Fibroblast of lung (primary cell): ENCODE data around the gene MSH6. TPM values are rescaled to one million over a fixed set of nuclear protein-coding genes. Genes with fewer than 3 reads are reported as not detected.
A peak's percentile ranks its signal among the peaks of the same experiment; 100 is the strongest.

Experiments
- DNase-seq, 2 donors: peaks; one replicate each; pipeline versions ENCODE4 v3.0.0 to v3.0.0-alpha.2; 2010; ENCODE audit warnings: low read depth in 2 of 2
- H2AFZ ChIP-seq: 2 replicates; pipeline ENCODE4 v1.5.1; 2012; ENCODE audit warnings: low read length, control low read depth, inconsistent platforms
- H3K27ac ChIP-seq: 2 replicates; pipeline ENCODE4 v1.5.1; 2011; ENCODE audit warnings: low read length, control low read depth; ENCODE audit not compliant: insufficient read depth
- H3K27me3 ChIP-seq: 2 replicates; pipeline ENCODE4 v1.5.1; 2011; ENCODE audit warnings: mild to moderate bottlenecking, low read length; ENCODE audit not compliant: control insufficient read depth, insufficient read depth
- H3K36me3 ChIP-seq: 2 replicates; pipeline ENCODE4 v1.5.1; 2011; ENCODE audit warnings: low read length; ENCODE audit not compliant: control insufficient read depth, insufficient read depth
- H3K4me1 ChIP-seq: 2 replicates; pipeline ENCODE4 v1.5.1; 2011; ENCODE audit warnings: low read length; ENCODE audit not compliant: control insufficient read depth, insufficient read depth; ENCODE audit errors: extremely low read depth
- H3K4me2 ChIP-seq: 2 replicates; pipeline ENCODE4 v1.5.1; 2011; ENCODE audit warnings: low read length, control low read depth; ENCODE audit not compliant: insufficient read depth; ENCODE audit errors: extremely low read depth
- H3K4me3 ChIP-seq, 4 experiments: fragments of 200-600 bp in 1 of 4; sonication (generic) in 1 of 4; replicated peaks in 1 of 4; 2 replicates each; pipeline ENCODE4 v1.5.1; 2011 to 2016; ENCODE audit warnings: low read length in 4 of 4, low read depth in 3 of 4, mild to moderate bottlenecking in 3 of 4, control low read depth in 2 of 4, inconsistent platforms in 1 of 4, mixed read lengths in 1 of 4; ENCODE audit not compliant: insufficient read depth in 1 of 4; ENCODE audit errors: control extremely low read depth in 1 of 4
- H3K79me2 ChIP-seq: 2 replicates; pipeline ENCODE4 v1.5.1; 2012; ENCODE audit warnings: mild to moderate bottlenecking, low read length, inconsistent platforms; ENCODE audit not compliant: control insufficient read depth, insufficient read depth
- H3K9ac ChIP-seq: 2 replicates; pipeline ENCODE4 v1.5.1; 2011; ENCODE audit warnings: mild to moderate bottlenecking, low read length, control low read depth; ENCODE audit not compliant: insufficient read depth
- H3K9me3 ChIP-seq: 2 replicates; pipeline ENCODE4 v1.5.1; 2012; ENCODE audit warnings: low read depth, low read length; ENCODE audit not compliant: control insufficient read depth, insufficient read depth
- H4K20me1 ChIP-seq: 2 replicates; pipeline ENCODE4 v1.5.1; 2011; ENCODE audit warnings: low read length; ENCODE audit not compliant: control insufficient read depth, insufficient read depth; ENCODE audit errors: extremely low read depth
- EZH2 ChIP-seq: IDR thresholded peaks from 2 replicates; pipeline ENCODE4 v1.5.1; 2012; ENCODE audit warnings: low read length, control low read depth, mild to moderate bottlenecking; ENCODE audit errors: missing control alignments
- polyA plus RNA-seq, 2 donors: library from polyadenylated mRNA; depleted of rRNA in 1 of 2; stranded (reverse) in 1 of 2; unstranded in 1 of 2; fragments of >200 nt; gene quantifications; 2 replicates each; pipeline ENCODE4 v1.2.1, GENCODE V29; 2011 to 2012; ENCODE audit warnings: missing spikeins in 1 of 2
- total RNA-seq: library from RNA; depleted of rRNA; stranded (reverse); fragments of >200 nt; gene quantifications from 2 replicates; pipeline ENCODE4 v1.2.1, GENCODE V29; 2014
- TF ChIP-seq, protein P1 (sequence below), 2 donors: IDR thresholded peaks in 1 of 2; conservative IDR thresholded peaks in 1 of 2; 1 replicate in 1 of 2; 2 replicates in 1 of 2; pipeline ENCODE4 v1.5.1; 2011 to 2012; ENCODE audit warnings: low read length in 2 of 2, control low read depth in 1 of 2, inconsistent platforms in 1 of 2, low read depth in 1 of 2, mild to moderate bottlenecking in 1 of 2

The MSH6 gene
- total and polyA plus RNA-seq, 2 donors (not counting 1 experiment from before 2014, with no cell fraction given): 29.4 to 37.9 TPM

DNA sequence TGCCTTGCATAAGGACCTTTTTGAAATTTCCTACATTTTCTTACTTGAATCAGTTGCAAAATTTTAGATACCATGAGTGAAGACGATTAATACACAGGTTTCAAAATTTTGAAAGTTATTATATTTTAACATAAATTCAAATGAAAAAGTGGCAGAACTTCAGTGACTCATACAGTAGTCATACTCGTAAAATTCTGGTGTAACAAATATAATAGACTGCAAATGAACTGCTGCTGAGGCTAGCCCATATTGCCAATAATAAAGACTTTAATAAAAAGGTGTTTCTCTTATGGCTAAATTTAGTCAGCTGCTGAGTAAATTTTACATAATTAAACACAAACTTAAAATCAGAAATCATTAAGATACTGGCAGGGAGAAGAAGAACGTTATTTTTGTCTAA, 36.9 kb downstream of the MSH6 start:
- peak in 1 of 2 donors; percentile 34 for DNase-seq
- no peak overlapping the region for H2AFZ ChIP-seq
- H3K27me3 ChIP-seq: no peaks in the 10 kb centered on the region
- no peak overlapping the region for H3K9ac ChIP-seq
- no peak overlapping the region for H3K4me2 ChIP-seq
- no peaks in the 10 kb centered on the region for H4K20me1 ChIP-seq
- H3K36me3 ChIP-seq: peaks cover 3% of the 10 kb centered on the region
- TF ChIP-seq, protein P1, sequence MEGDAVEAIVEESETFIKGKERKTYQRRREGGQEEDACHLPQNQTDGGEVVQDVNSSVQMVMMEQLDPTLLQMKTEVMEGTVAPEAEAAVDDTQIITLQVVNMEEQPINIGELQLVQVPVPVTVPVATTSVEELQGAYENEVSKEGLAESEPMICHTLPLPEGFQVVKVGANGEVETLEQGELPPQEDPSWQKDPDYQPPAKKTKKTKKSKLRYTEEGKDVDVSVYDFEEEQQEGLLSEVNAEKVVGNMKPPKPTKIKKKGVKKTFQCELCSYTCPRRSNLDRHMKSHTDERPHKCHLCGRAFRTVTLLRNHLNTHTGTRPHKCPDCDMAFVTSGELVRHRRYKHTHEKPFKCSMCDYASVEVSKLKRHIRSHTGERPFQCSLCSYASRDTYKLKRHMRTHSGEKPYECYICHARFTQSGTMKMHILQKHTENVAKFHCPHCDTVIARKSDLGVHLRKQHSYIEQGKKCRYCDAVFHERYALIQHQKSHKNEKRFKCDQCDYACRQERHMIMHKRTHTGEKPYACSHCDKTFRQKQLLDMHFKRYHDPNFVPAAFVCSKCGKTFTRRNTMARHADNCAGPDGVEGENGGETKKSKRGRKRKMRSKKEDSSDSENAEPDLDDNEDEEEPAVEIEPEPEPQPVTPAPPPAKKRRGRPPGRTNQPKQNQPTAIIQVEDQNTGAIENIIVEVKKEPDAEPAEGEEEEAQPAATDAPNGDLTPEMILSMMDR (conservative IDR thresholded peaks at IDR 0.05 in 1 of 2, IDR thresholded peaks at IDR 0.05 in 1 of 2; ENCODE audit: low read depth in 1 of 2, low read length in 2 of 2): no peak
- TF ChIP-seq EZH2: no peak
- H3K79me2 ChIP-seq: no peaks in the 10 kb centered on the region
- no peak overlapping the region for H3K27ac ChIP-seq
- H3K9me3 ChIP-seq: no peaks in the 10 kb centered on the region
- no peak overlapping the region for H3K4me3 ChIP-seq
- H3K4me1 ChIP-seq: peaks cover 4% of the 10 kb centered on the region

DNA sequence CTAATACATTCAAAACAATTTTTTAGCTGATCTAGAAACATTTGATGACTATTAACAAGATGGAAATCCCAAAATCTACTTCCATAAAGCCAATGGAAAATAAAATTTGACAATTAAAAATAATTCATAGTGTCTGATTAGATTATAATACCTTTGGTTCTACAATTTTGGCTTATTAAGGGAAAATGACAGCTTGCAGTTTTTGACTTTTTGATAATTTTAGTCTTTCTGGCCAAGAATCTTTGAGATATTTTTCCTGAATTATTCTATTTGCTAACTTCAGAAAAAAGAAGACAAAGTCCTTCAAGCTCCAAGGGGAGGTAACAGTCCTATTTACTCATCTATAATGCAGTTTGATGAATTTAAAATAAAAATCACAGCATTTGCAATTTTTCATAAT, 39.6 kb downstream of the MSH6 start:
- H4K20me1 ChIP-seq: no peaks in the 10 kb centered on the region
- no peaks in the 10 kb centered on the region for H3K9me3 ChIP-seq
- no peak overlapping the region for H3K27ac ChIP-seq
- H3K9ac ChIP-seq: no peak overlapping the region
- H3K36me3 ChIP-seq: peaks cover 4% of the 10 kb centered on the region
- DNase-seq: no peak
- peaks cover 4% of the 10 kb centered on the region for H3K4me1 ChIP-seq
- H3K79me2 ChIP-seq: no peaks in the 10 kb centered on the region
- no peak overlapping the region for H3K4me3 ChIP-seq
- no peak overlapping the region for H3K4me2 ChIP-seq
- H3K27me3 ChIP-seq: no peaks in the 10 kb centered on the region
- TF ChIP-seq, protein P1 (conservative IDR thresholded peaks at IDR 0.05 in 1 of 2, IDR thresholded peaks at IDR 0.05 in 1 of 2; ENCODE audit: low read depth in 1 of 2, low read length in 2 of 2): no peak
- no peak for TF ChIP-seq EZH2
- H2AFZ ChIP-seq: no peak overlapping the region

DNA sequence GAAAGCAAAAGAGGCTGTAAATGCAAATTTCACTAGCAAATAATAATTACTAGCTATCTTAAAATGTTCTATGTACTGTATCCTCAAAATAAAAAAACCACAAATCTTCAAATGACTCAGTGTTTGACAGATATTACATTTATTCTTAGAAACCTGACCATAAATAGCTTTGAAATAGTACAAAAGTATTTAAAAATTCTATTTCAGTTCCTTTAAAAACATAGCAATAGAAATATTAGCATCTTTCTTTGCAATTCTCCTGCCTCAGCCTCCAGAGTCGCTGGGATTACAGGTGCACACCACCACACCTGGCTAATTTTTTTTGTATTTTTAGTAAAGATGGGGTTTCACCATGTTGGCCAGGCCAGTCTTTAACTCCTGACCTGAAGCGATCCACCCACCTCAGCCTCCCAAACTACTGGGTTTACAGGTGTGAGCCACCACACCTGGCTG, 50.6 kb downstream of the MSH6 start:
- Histone ChIP-seq H3K27ac (no peak overlapping the region), H4K20me1 (no peaks in the 10 kb centered on the region), H3K4me2 (no peak overlapping the region), H3K4me1 (no peaks in the 10 kb centered on the region), H2AFZ (no peak overlapping the region), H3K27me3 (no peaks in the 10 kb centered on the region), H3K79me2 (no peaks in the 10 kb centered on the region), H3K9ac (no peak overlapping the region), H3K36me3 (peaks cover 3% of the 10 kb centered on the region), H3K9me3 (no peaks in the 10 kb centered on the region), H3K4me3 (no peak overlapping the region)
- no peak for TF ChIP-seq EZH2
- DNase-seq: no peak
